Measurements from ENCODE around the gene KRT74. TPM values are rescaled to one million over a fixed set of nuclear protein-coding genes. Genes with fewer than 3 reads are reported as not detected.
A peak's percentile ranks its signal among the peaks of the same experiment; 100 is the strongest.

Gene KRT74
- total RNA-seq, 5 donors from 2014 or later (not counting 1 experiment from before 2014, with no cell fraction given), result 0.20 to 0.79 (median 0.45) TPM; not detected in 1

DNA sequence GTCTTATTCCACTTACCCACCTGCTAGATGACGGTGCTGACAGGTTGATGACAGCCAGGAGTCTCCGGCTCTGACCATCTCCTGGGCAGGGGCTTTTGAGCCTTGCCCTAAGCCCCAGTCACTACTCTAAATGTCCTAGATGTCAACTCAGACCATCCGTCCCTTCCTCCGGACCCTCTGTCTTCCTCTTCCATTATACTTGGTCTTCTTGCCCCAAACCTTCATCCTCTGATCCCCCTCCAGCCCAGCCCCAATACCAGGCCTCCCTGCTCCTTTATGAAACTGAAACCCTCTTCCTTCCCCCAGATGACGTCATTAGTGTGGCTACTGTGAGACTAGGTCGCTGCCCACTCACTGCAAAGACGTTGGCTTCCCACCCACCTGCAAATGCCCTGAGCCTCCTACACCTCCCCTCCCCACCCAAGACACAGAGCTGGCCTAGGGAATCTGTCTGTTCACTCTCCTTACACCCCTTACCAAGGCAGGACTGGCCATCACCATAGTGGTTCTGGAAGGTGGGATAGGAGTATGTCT is 30.8 kb downstream of the KRT74 start:
- no peak overlapping the region for H3K27ac Mint-ChIP-seq
- Histone ChIP-seq H3K4me1 (ENCODE audit: control insufficient read depth in 1 of 2, extremely low read depth in 1 of 2, insufficient read depth in 2 of 2, low read length in 2 of 2) (peaks cover 0 to 7% of the 10 kb centered on the region in 2 experiments), H3K36me3 (ENCODE audit: control insufficient read depth in 2 of 2, extremely low read depth in 1 of 2, insufficient read depth in 1 of 2, low read length in 1 of 2) (no peaks in the 10 kb centered on the region), H3K27ac (ENCODE audit: low read length) (no peak overlapping the region), H3K4me3 (ENCODE audit: control insufficient read depth in 1 of 2, extremely low read depth in 1 of 2, low read length in 1 of 2) (no peak overlapping the region), H3K27me3 (replicated peaks in 1 of 2; ENCODE audit: control insufficient read depth in 2 of 2, extremely low read depth in 1 of 2, insufficient read depth in 2 of 2, low read length in 1 of 2) (peaks cover 0 to 35% of the 10 kb centered on the region in 2 experiments), H3K9me3 (no peaks in the 10 kb centered on the region)
- 73% methylated on average over 6 of the region's 7 CpGs for whole genome bisulfite sequencing (ENCODE audit: insufficient coverage)
- no peak for DNase-seq
- H3K36me3 Mint-ChIP-seq, result no peaks in the 10 kb centered on the region
- ChIA-PET POLR2A (no interaction called here), CTCF (no interaction called here)
- no peak for ATAC-seq (replicated peaks in 1 of 4)
- peaks cover 0 to 7% (median 0%) of the 10 kb centered on the region in 3 donors for H3K4me1 Mint-ChIP-seq
- no peak overlapping the region for H3K4me3 Mint-ChIP-seq
- H3K27me3 Mint-ChIP-seq, result peaks cover 2 to 4% of the 10 kb centered on the region in 2 donors
- no peaks in the 10 kb centered on the region for H3K9me3 Mint-ChIP-seq

DNA sequence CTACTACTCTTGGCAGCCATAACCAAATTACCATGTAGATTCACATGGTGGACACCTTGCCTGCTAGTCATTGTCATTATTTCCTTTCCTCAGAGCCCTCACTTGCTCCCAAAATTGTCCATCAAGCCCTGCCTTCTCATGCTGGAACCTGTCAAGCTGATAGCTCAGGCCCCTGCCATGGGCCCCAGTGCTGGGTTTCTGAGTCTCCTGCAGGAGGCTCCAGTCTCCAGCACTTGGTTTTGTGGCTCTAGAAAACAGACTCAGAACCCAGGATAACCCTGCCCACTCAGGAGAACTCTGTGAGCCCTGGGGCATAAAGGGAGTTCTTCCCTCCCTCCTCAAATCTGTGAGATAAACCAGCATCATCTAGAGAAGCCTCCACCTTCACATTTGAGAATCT is 31.5 kb downstream of the KRT74 start:
- Histone ChIP-seq H3K4me3 (ENCODE audit: control insufficient read depth in 1 of 2, extremely low read depth in 1 of 2, low read length in 1 of 2) (no peak overlapping the region), H3K4me1 (ENCODE audit: control insufficient read depth in 1 of 2, extremely low read depth in 1 of 2, insufficient read depth in 2 of 2, low read length in 2 of 2) (peaks cover 0 to 7% of the 10 kb centered on the region in 2 experiments), H3K27me3 (replicated peaks in 1 of 2; ENCODE audit: control insufficient read depth in 2 of 2, extremely low read depth in 1 of 2, insufficient read depth in 2 of 2, low read length in 1 of 2) (peaks cover 0 to 37% of the 10 kb centered on the region in 2 experiments), H3K27ac (ENCODE audit: low read length) (no peak overlapping the region), H3K36me3 (ENCODE audit: control insufficient read depth in 2 of 2, extremely low read depth in 1 of 2, insufficient read depth in 1 of 2, low read length in 1 of 2) (no peaks in the 10 kb centered on the region), H3K9me3 (no peaks in the 10 kb centered on the region)
- Mint-ChIP-seq H3K4me3 (no peak overlapping the region), H3K9me3 (no peaks in the 10 kb centered on the region), H3K36me3 (no peaks in the 10 kb centered on the region), H3K27me3 (peaks cover 2 to 4% of the 10 kb centered on the region in 2 donors), H3K4me1 (peaks cover 0 to 3% (median 0%) of the 10 kb centered on the region in 3 donors), H3K27ac (no peak overlapping the region)
- peak in 1 of 35 experiments; percentile 15 for DNase-seq
- POLR2A ChIA-PET, result no interaction called here
- peak in 1 of 4 experiments; percentile 29 for ATAC-seq (replicated peaks in 1 of 4)
- CTCF ChIA-PET, result no interaction called here

DNA sequence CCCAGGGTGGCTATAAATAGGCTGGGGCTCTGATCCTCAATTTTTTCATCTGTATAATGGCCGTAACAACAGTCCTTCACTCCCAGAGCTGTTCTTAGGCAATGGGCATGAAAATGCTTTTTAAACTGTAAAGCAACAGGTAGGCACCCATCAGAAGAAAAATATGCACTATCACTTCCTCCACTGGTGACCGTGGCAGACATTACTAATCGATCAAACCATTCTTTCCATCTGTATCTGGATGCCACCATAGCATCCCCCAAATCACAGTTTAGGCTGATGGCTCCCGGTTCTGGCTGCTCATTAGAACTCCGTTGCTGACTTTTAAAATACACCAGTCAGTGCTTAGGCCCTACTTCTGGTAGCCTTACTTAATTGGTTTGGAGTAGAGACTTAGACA is 31.9 kb downstream of the KRT74 start:
- no peaks in the 10 kb centered on the region for H3K9me3 ChIP-seq
- POLR2A ChIA-PET, result no interaction called here
- H3K27ac ChIP-seq (ENCODE audit: low read length), result no peak overlapping the region
- Mint-ChIP-seq H3K36me3 (no peaks in the 10 kb centered on the region), H3K9me3 (no peaks in the 10 kb centered on the region), H3K27ac (no peak overlapping the region), H3K27me3 (peaks cover 3 to 5% of the 10 kb centered on the region in 2 donors), H3K4me3 (no peak overlapping the region), H3K4me1 (peaks cover 0 to 3% (median 0%) of the 10 kb centered on the region in 3 donors)
- DNase-seq (no peak), ATAC-seq (replicated peaks in 1 of 4) (no peak)
- H3K36me3 ChIP-seq (ENCODE audit: control insufficient read depth in 2 of 2, extremely low read depth in 1 of 2, insufficient read depth in 1 of 2, low read length in 1 of 2), result no peaks in the 10 kb centered on the region
- peaks cover 0 to 37% of the 10 kb centered on the region in 2 experiments for H3K27me3 ChIP-seq (replicated peaks in 1 of 2; ENCODE audit: control insufficient read depth in 2 of 2, extremely low read depth in 1 of 2, insufficient read depth in 2 of 2, low read length in 1 of 2)
- H3K4me1 ChIP-seq (ENCODE audit: control insufficient read depth in 1 of 2, extremely low read depth in 1 of 2, insufficient read depth in 2 of 2, low read length in 2 of 2), result peaks cover 0 to 7% of the 10 kb centered on the region in 2 experiments
- H3K4me3 ChIP-seq (ENCODE audit: control insufficient read depth in 1 of 2, extremely low read depth in 1 of 2, low read length in 1 of 2), result no peak overlapping the region
- 86% methylated on average over 3 of the region's 5 CpGs for WGBS (ENCODE audit: insufficient coverage)
- CTCF ChIA-PET, result no interaction called here

GRCh38 chr12:52540531-52540930 is 33.1 kb downstream of the KRT74 start:
- Mint-ChIP-seq H3K27ac (no peak overlapping the region), H3K4me3 (no peak overlapping the region), H3K9me3 (no peaks in the 10 kb centered on the region), H3K4me1 (peaks cover 0 to 3% (median 0%) of the 10 kb centered on the region in 3 donors), H3K36me3 (no peaks in the 10 kb centered on the region), H3K27me3 (peaks cover 0 to 5% of the 10 kb centered on the region in 2 donors)
- Histone ChIP-seq H3K4me1 (ENCODE audit: control insufficient read depth in 1 of 2, extremely low read depth in 1 of 2, insufficient read depth in 2 of 2, low read length in 2 of 2) (peaks cover 0 to 7% of the 10 kb centered on the region in 2 experiments), H3K9me3 (no peaks in the 10 kb centered on the region), H3K27ac (ENCODE audit: low read length) (no peak overlapping the region), H3K36me3 (ENCODE audit: control insufficient read depth in 2 of 2, extremely low read depth in 1 of 2, insufficient read depth in 1 of 2, low read length in 1 of 2) (no peaks in the 10 kb centered on the region), H3K4me3 (ENCODE audit: control insufficient read depth in 1 of 2, extremely low read depth in 1 of 2, low read length in 1 of 2) (no peak overlapping the region), H3K27me3 (replicated peaks in 1 of 2; ENCODE audit: control insufficient read depth in 2 of 2, extremely low read depth in 1 of 2, insufficient read depth in 2 of 2, low read length in 1 of 2) (peaks cover 0 to 32% of the 10 kb centered on the region in 2 experiments)
- DNase-seq (no peak), ATAC-seq (replicated peaks in 1 of 4) (no peak)
- 77% methylated on average over 6 of the region's 7 CpGs for WGBS (ENCODE audit: insufficient coverage)
- ChIA-PET POLR2A (no interaction called here), CTCF (no interaction called here)

GRCh38 chr12:52539821-52540173 is 33.8 kb downstream of the KRT74 start:
- CTCF ChIA-PET, result no interaction called here
- peaks cover 0 to 3% of the 10 kb centered on the region in 2 donors for H3K27me3 Mint-ChIP-seq

DNA sequence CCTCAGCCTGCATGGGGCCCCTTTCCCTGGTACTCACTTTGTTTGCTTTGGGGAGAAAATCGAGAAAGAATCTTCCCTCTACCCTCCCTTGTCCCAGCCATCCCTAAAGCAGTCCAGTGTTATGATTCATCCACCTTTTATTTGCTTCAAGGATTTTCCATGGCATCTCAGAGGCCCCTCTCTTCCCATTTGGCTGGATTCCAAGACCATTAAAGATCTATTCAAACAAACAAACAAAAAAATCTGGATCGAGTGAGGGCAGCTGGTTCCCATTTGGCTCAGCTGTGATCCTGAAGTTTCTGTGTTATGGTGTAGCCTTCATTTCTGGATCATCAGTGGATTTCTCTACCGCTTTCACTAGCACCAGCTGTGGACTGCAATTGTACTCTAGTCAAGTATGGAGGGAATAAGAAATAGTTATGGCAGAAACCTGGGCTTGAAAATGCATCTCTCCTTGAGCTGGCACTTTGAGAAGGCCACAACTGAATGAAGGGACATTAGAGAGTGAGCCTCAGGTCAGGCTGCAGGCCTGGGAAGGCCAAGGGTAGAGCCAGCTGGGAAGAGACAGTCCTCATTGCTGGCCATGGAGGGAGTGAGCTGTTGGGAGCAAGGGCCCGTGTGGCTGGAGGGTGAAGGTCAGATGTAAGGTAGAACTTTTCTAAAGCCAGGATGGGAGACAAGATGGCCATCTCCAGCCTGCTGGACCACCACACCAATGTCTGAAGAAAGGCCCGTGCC is 34.4 kb downstream of the KRT74 start:
- peaks cover 0 to 7% of the 10 kb centered on the region in 2 experiments for H3K4me1 ChIP-seq (ENCODE audit: control insufficient read depth in 1 of 2, extremely low read depth in 1 of 2, insufficient read depth in 2 of 2, low read length in 2 of 2)
- H3K36me3 ChIP-seq (ENCODE audit: control insufficient read depth in 2 of 2, extremely low read depth in 1 of 2, insufficient read depth in 1 of 2, low read length in 1 of 2), result no peaks in the 10 kb centered on the region
- Mint-ChIP-seq H3K4me1 (peaks cover 0 to 3% (median 0%) of the 10 kb centered on the region in 3 donors), H3K27me3 (peaks cover 0 to 3% of the 10 kb centered on the region in 2 donors), H3K27ac (no peak overlapping the region), H3K9me3 (no peaks in the 10 kb centered on the region), H3K36me3 (no peaks in the 10 kb centered on the region), H3K4me3 (no peak overlapping the region)
- WGBS (ENCODE audit: insufficient coverage), result 72% methylated on average over 4 of the region's 5 CpGs
- DNase-seq (no peak), ATAC-seq (replicated peaks in 1 of 4) (no peak)
- no peak overlapping the region for H3K27ac ChIP-seq (ENCODE audit: low read length)
- ChIA-PET CTCF (no interaction called here), POLR2A (no interaction called here)
- no peaks in the 10 kb centered on the region for H3K9me3 ChIP-seq
- no peak overlapping the region for H3K4me3 ChIP-seq (ENCODE audit: control insufficient read depth in 1 of 2, extremely low read depth in 1 of 2, low read length in 1 of 2)
- peaks cover 0 to 29% of the 10 kb centered on the region in 2 experiments for H3K27me3 ChIP-seq (replicated peaks in 1 of 2; ENCODE audit: control insufficient read depth in 2 of 2, extremely low read depth in 1 of 2, insufficient read depth in 2 of 2, low read length in 1 of 2)

More at GRCh38 chr12:52539821-52540173, 33.8 kb downstream of the KRT74 start:
- Histone ChIP-seq H3K36me3 (ENCODE audit: control insufficient read depth in 2 of 2, extremely low read depth in 1 of 2, insufficient read depth in 1 of 2, low read length in 1 of 2) (no peaks in the 10 kb centered on the region), H3K9me3 (no peaks in the 10 kb centered on the region), H3K4me3 (ENCODE audit: control insufficient read depth in 1 of 2, extremely low read depth in 1 of 2, low read length in 1 of 2) (no peak overlapping the region), H3K27me3 (replicated peaks in 1 of 2; ENCODE audit: control insufficient read depth in 2 of 2, extremely low read depth in 1 of 2, insufficient read depth in 2 of 2, low read length in 1 of 2) (peaks cover 0 to 32% of the 10 kb centered on the region in 2 experiments), H3K27ac (ENCODE audit: low read length) (no peak overlapping the region), H3K4me1 (ENCODE audit: control insufficient read depth in 1 of 2, extremely low read depth in 1 of 2, insufficient read depth in 2 of 2, low read length in 2 of 2) (peaks cover 0 to 7% of the 10 kb centered on the region in 2 experiments)
- DNase-seq, result no peak
- Mint-ChIP-seq H3K27ac (no peak overlapping the region), H3K9me3 (no peaks in the 10 kb centered on the region), H3K36me3 (no peaks in the 10 kb centered on the region), H3K4me3 (no peak overlapping the region), H3K4me1 (peaks cover 0 to 3% (median 0%) of the 10 kb centered on the region in 3 donors)
- POLR2A ChIA-PET, result no interaction called here
- no peak for ATAC-seq (replicated peaks in 1 of 4)
- 81% methylated on average over 3 of the region's 3 CpGs for WGBS (ENCODE audit: insufficient coverage)

Data from T-cell (primary cell).